Stomach (tissue), 4 donors: ENCODE data around the gene SCN5A.

ENCODE experiments used
- EP300 ChIP-seq: sonication (generic); formaldehyde crosslinking; IDR thresholded peaks from one replicate; pipeline ENCODE4 v1.6.1; 2017; ENCODE audit warnings: antibody characterized with exemption
- POLR2A ChIP-seq, 4 donors: fragments of 450-650 bp; IDR thresholded peaks; one replicate each; pipeline ENCODE4 v1.6.1; 2016; ENCODE audit warnings: antibody characterized with exemption in 4 of 4, control low read depth in 2 of 4, mild to moderate bottlenecking in 1 of 4, moderate library complexity in 1 of 4
- TF ChIP-seq, protein P1 (sequence below), 7 experiments: fragments of 450-650 bp in 4 of 7; fragments of 200-600 bp in 3 of 7; sonication (generic) in 3 of 7; IDR thresholded peaks; one replicate each; pipeline ENCODE4 v1.5.1; 2016 to 2019; ENCODE audit warnings: antibody characterized with exemption in 7 of 7, control low read depth in 2 of 7, mild to moderate bottlenecking in 1 of 7

- TF ChIP-seq, protein P1, sequence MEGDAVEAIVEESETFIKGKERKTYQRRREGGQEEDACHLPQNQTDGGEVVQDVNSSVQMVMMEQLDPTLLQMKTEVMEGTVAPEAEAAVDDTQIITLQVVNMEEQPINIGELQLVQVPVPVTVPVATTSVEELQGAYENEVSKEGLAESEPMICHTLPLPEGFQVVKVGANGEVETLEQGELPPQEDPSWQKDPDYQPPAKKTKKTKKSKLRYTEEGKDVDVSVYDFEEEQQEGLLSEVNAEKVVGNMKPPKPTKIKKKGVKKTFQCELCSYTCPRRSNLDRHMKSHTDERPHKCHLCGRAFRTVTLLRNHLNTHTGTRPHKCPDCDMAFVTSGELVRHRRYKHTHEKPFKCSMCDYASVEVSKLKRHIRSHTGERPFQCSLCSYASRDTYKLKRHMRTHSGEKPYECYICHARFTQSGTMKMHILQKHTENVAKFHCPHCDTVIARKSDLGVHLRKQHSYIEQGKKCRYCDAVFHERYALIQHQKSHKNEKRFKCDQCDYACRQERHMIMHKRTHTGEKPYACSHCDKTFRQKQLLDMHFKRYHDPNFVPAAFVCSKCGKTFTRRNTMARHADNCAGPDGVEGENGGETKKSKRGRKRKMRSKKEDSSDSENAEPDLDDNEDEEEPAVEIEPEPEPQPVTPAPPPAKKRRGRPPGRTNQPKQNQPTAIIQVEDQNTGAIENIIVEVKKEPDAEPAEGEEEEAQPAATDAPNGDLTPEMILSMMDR (IDR thresholded peaks at IDR 0.05) = no peak
- TF ChIP-seq POLR2A (IDR thresholded peaks at IDR 0.05) (no peak), EP300 (no peak)
Measured at GRCh38 chr3:38579141-38579540, 70.3 kb downstream of the SCN5A start.
